NCI-H2081 treated with DMSO at 0.1 percent for 48 hours (cell line): Measurements from ENCODE around the gene DAPP1.
A peak's percentile ranks its signal among the peaks of the same experiment; 100 is the strongest.
"Not testable (repeated sequence)": the region's sequence is repeated elsewhere in the genome, so short reads cannot be mapped to it uniquely, and the experiment has no call there.

ENCODE experiments used
- DNase-seq: peaks from one replicate; lab custom pipeline; 2025; lab: John Stamatoyannopoulos, UW

Gene DAPP1

DNA sequence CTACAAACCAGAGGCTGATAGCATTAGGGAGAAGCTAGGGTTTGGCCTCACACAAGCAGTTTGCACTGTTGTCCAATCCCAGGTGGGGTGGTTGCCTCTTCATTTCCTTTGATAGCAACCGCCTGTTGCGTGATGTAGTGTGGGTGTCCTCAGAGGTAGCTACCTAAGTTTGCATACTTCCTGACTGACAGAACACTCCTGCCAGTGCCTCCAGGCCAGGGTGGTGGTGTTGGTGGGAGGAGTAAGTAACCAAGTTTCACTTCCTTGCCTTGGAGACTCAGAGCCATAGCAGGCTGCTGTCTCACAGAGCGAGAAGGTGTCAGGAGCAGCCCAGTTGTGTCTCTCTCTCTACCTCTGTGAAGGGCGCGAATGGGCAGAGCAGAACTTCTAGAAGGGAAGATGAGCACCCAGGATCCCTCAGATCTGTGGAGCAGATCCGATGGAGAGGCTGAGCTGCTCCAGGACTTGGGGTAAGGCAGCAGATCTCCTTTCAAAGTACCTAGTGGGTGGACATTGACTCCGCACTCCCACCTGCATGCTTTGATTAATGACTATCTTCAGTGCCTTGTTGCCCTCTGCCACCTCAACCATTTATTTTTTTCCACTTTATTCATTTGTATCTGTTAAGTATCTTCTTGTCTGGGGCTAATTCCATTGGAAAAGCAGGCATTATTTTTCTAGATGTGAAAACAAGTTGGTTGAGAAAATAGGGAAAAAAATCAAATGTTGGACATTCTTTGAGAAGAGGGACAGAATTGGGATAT, at the start of gene DAPP1:
DAPP1 (plus strand) TSS at position 283 of the 764 bp plus-strand sequence; CDS start at position 370, 87 bp downstream.
- DNase-seq = no peak

DNA sequence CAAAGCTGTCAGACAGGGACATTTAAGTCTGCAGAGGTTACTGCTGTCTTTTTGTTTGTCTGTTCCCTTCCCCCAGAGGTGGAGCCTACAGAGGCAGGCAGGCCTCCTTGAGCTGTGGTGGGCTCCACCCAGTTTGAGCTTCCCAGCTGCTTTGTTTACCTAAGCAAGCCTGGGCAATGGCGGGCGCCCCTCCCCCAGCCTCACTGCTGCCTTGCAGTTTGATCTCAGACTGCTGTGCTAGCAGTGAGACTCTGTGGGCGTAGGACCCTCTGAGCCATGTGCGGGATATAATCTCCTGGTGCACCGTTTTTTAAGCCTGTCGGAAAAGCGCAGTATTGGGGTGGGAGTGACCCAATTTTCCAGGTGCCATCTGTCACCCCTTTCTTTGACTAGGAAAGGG, 45.8 kb upstream of the DAPP1 start:
- DNase-seq = not testable (repeated sequence)

- DNase-seq = no peak
Measured at GRCh38 chr4:99783940-99784339, 32.7 kb upstream of the DAPP1 start.

DNA sequence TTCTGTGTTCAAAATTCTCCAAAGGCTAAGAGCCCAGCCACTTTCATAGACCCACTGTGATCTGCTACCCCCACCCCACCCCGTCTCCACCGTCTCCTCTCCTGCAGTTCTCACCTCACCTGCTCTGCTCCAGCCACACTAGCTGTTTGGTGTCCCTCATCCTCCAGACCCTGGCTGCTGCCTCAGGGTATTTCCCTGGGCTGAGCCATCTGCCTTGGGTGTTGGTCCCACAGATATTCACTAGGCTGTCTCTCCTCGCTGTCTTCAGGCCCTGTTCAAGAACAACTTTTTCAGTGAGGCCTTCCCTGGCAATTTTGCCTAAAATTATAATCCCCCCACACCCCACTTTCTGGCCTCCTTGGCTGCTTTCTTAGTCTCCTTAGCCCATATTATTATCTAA, 31.8 kb upstream of the DAPP1 start:
- no peak for DNase-seq

- DNase-seq = peak; percentile 23
Measured at GRCh38 chr4:99790796-99791617, 25.6 kb upstream of the DAPP1 start.

- DNase-seq = no peak
Measured at GRCh38 chr4:99800332-99801004, 16.2 kb upstream of the DAPP1 start.

- no peak for DNase-seq
Measured at GRCh38 chr4:99801005-99801699, 15.5 kb upstream of the DAPP1 start.

DNA sequence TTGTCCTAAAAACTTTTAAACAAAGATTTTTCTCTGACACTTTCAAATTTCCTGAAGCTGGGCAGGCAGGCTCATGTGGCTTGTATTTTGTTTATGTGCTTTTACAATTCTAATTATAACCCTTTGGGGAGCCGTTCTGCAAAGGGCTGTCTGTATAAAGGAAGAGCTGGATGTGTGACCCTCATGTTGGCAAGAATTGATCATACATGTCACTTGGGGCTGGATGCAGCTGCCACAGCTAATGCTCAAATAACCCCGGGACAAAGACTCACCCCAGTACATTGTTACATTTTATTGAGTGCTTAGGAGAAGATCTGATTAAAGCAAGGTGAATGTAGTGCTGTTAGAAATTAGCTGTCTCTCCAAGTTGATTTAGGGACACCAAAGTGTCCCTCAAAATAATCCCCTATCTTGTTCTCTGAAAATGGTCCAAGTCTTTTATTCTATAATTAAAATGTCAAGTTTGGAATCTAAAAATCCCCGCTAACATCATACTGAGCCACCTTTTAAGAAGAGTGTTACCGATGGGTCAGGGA, 13.0 kb upstream of the DAPP1 start:
- peak; percentile 48 for DNase-seq

DNA sequence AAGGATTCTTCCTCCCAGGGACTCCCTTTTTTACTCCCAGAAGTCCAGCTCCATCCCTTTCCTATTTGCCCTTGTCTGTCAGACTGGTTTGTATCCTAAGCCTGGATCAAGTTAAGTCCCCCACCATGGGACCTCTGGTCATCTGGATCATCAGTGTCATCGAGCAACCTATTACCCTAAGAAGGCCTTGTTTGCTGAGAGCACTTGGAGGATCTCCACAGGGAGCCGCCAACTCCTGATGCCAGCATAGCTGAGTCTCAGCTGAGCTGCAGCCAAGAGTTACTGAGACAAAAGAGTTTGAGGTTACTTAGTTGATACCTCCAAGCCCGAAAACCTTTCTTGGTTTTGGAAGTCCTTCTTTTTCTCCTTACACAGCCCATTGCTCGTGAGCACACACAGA, 10.1 kb upstream of the DAPP1 start:
- no peak for DNase-seq

DNA sequence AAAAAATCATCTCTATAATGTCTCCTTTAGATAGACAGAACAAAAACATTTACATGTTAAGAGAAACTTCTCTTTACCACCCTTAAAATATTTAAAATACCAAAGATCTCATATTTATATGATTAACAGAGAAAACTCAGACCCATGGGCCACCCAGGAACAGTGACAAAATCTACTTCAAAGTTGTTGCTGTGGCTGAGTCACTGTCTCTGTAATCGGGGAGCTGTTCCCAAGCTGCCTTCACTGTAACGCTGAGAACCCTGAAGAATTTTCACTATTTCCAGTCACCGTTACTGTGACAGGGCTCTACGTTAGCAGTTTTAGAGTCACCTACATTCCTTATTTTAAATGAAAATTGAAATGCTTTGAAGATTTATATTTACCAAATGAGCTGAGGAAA, 9.0 kb upstream of the DAPP1 start:
- no peak for DNase-seq

DNA sequence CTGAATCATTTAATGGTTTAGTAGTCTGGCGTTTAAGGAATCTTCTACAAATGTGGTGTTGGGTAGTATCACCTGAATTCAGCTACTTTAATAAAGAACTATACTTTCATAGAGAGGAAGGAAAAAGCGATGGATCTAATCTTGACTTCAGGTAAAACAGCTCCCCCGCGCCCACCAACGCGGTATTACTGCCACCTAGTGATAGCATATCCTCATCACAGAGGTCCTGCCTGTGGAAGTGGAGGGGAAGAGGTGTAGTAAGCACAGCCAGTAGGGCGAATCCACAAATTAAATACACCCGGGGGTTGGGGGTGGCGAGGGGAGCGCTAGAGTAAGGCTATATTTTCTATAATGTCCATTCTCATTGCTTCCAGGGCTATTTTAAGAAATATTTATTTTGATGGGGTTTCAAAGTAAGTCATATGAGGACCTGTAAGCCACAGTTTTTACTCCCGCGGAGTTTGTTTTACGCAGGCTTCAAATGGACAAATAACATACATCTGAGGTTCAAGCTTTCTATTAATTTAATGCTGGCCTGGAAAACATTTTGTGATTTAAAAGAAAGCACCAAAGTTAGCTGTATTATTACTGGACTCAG, 8.3 kb upstream of the DAPP1 start:
- DNase-seq = no peak

DNA sequence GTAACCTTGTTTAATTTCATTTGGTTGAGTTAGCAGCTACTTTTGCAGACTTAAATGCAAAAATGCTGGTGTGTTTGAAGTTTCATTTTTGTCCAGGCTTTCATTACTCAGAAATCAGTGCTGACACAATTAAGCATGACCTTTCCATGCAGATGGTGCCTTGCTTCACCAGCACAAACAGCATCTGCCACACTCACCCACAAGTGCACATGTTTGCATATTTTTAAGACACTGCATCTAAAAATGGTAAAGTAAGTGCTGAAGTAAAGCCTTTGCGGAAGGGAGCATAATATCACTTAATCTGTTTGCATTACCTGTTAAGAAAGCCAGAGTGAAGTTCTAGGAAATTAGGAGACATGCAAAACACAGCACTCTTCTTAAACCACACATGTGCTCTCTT, 7.3 kb upstream of the DAPP1 start:
- no peak for DNase-seq

DNA sequence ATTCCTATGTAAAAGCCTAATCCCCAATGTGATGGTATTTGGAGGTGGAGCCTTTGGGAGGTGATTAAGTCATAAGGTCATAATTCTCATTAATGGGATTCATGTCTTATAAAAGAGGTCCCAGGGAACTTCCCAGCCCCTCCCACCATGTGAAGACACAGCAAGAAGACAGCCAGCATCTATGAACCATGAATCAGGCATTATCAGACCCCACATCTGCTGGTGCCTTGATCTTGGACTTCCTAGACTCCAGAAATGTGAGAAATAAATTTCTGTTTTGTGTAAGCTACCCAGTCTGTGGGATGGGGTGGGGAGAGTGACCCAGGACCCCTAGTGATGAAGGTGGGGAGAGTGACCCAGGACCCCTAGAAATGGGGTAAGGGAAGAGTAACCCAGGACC, 6.1 kb upstream of the DAPP1 start:
- DNase-seq = no peak

GRCh38 chr4:99811117-99811516, 5.5 kb upstream of the DAPP1 start:
- no peak for DNase-seq

GRCh38 chr4:99811850-99812249, 4.8 kb upstream of the DAPP1 start:
- DNase-seq = no peak

GRCh38 chr4:99815597-99816011, 1.0 kb upstream of the DAPP1 start:
- no peak for DNase-seq

DNA sequence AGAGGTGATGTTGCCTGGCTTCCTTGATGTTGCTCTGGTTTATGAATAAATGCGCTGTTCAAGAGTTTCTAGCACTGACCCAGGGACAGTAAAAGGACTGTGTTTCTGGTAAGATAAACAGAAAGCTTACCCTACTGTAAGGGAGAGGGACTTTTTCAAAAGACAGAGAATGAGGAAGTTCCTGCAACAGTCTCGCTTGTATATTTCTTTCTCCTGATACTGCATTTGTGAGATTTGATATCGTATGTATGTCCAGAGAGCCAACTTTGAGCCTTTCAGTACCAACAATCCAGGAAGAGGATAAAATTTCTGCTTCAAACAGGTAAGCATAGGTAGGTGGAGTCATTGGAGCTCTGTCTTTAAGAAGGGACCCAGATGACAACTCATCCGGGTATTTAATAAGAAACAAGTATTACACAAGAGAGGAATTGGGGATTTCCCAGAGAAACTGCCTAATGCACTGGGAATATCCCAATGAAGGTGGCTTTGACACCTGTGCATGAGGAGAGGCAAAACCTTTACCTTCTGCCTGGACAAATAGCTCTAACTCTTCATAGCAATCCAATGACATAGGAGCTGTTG, 773 bp downstream of the DAPP1 start:
- no peak for DNase-seq

DNA sequence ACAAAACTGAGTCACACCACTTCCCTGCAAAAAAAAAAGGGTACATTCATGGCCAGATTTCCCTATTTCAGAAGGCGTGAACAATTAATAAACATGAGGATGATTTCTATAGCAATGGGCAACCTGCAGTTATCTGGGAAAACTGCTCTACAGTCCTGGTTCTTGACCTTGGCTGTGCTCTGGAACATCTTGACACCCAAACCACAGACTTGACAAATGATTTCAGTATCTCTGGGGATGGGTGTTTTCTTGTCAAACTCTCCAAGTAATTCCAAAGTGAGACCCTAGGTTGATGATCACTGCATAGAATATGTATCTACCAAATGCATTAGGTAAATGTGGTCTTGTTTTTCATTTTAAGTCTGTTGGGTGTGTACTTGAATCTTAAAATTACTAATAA, 2.0 kb downstream of the DAPP1 start:
- DNase-seq = no peak

GRCh38 chr4:99821918-99822503, 5.4 kb downstream of the DAPP1 start:
- no peak for DNase-seq

DNA sequence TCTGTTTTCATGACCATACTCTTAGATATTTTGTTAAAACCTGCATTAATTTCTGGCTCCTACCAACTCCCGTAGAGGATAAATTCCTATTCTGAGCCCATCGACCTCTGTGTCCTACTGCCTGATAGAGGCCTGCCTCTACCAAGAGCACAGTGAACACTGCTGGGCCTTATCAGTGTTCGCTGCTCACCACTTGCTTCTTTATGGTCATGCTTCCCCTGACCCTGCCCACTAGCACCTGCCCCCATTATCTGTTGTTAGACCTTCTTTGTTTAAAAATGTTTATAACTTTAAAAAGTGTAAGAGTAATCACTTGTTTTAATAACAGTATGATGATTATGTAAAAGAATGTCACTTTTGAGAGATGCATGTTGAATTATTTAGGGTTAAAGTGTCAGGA, 6.1 kb downstream of the DAPP1 start:
- no peak for DNase-seq
